ENCODE data around the gene PDZD2.

PDZD2 gene

DNA sequence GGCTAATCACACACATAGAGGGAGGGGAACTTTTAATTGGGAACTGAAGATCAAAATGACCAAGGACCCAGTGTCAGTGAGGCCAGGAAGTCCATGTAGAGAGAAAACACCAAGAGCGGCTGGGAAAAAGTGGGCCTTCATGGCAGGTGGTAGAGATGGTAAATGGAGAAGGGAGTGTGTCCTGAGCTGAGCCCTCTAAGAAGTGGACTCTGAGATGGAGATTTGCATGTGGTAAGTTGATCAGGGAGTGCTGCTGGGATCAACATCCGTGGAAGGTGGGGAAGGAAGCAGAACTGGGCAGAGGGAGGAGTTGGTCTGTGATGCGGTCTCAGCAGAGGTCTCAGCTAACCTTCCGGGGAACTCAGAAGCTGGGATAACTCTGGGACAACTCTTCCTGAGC is 18.9 kb upstream of the PDZD2 start:
- Histone ChIP-seq H3K9me2 (replicated peaks; ENCODE audit: insufficient read depth, low read length) (no peaks in the 10 kb centered on the region), H3K4me2 (ENCODE audit: low read depth, low read length) (no peak overlapping the region), H3F3A (ENCODE audit: insufficient read depth, low read length) (no peaks in the 10 kb centered on the region), H3K79me2 (ENCODE audit: low read length) (no peaks in the 10 kb centered on the region), H4K20me1 (ENCODE audit: insufficient read depth, low read length) (no peaks in the 10 kb centered on the region), H3K4me3 (ENCODE audit: low read length) (no peak overlapping the region), H3K27ac (ENCODE audit: low read length) (no peak overlapping the region), H3K9ac (ENCODE audit: low read length) (no peak overlapping the region), H3K9me3 (replicated peaks; ENCODE audit: insufficient read depth, low read length) (no peaks in the 10 kb centered on the region), H3K27me3 (replicated peaks; ENCODE audit: insufficient read depth, low read length) (no peaks in the 10 kb centered on the region), H3K36me3 (replicated peaks; ENCODE audit: insufficient read depth, low read length) (no peaks in the 10 kb centered on the region), H3K4me1 (ENCODE audit: low read length) (no peaks in the 10 kb centered on the region), H2AFZ (ENCODE audit: low read length) (no peak overlapping the region)
- TF ChIP-seq EZH2phosphoT487 (IDR thresholded peaks at IDR 0.05; ENCODE audit: low read length) (no peak), CTCF (IDR thresholded peaks at IDR 0.05; ENCODE audit: low read length) (no peak), EZH2 (optimal IDR thresholded peaks at IDR 0.05; ENCODE audit: low read depth, low read length) (no peak)
- DNase-seq, result no peak

GRCh38 chr5:31623249-31623648 is 15.7 kb upstream of the PDZD2 start:
- Histone ChIP-seq H3K79me2 (ENCODE audit: low read length) (no peaks in the 10 kb centered on the region), H4K20me1 (ENCODE audit: insufficient read depth, low read length) (no peaks in the 10 kb centered on the region), H3K4me3 (ENCODE audit: low read length) (no peak overlapping the region), H3K36me3 (replicated peaks; ENCODE audit: insufficient read depth, low read length) (no peaks in the 10 kb centered on the region), H3K9me2 (replicated peaks; ENCODE audit: insufficient read depth, low read length) (no peaks in the 10 kb centered on the region), H3K4me1 (ENCODE audit: low read length) (no peaks in the 10 kb centered on the region), H3K27ac (ENCODE audit: low read length) (no peak overlapping the region), H3K27me3 (replicated peaks; ENCODE audit: insufficient read depth, low read length) (no peaks in the 10 kb centered on the region), H3F3A (ENCODE audit: insufficient read depth, low read length) (no peaks in the 10 kb centered on the region), H3K9me3 (replicated peaks; ENCODE audit: insufficient read depth, low read length) (no peaks in the 10 kb centered on the region), H2AFZ (ENCODE audit: low read length) (no peak overlapping the region), H3K9ac (ENCODE audit: low read length) (no peak overlapping the region), H3K4me2 (ENCODE audit: low read depth, low read length) (no peak overlapping the region)
- TF ChIP-seq EZH2phosphoT487 (IDR thresholded peaks at IDR 0.05; ENCODE audit: low read length), result no peak
- no peak for TF ChIP-seq EZH2 (optimal IDR thresholded peaks at IDR 0.05; ENCODE audit: low read depth, low read length)
- no peak for TF ChIP-seq CTCF (IDR thresholded peaks at IDR 0.05; ENCODE audit: low read length)
- no peak for DNase-seq

- H3K36me3 ChIP-seq (replicated peaks; ENCODE audit: insufficient read depth, low read length), result no peaks in the 10 kb centered on the region
- DNase-seq, result no peak
- no peak overlapping the region for H3K4me3 ChIP-seq (ENCODE audit: low read length)
- H3K27me3 ChIP-seq (replicated peaks; ENCODE audit: insufficient read depth, low read length), result no peaks in the 10 kb centered on the region
- H3F3A ChIP-seq (ENCODE audit: insufficient read depth, low read length), result no peaks in the 10 kb centered on the region
- H4K20me1 ChIP-seq (ENCODE audit: insufficient read depth, low read length), result no peaks in the 10 kb centered on the region
- no peak overlapping the region for H3K9ac ChIP-seq (ENCODE audit: low read length)
- no peaks in the 10 kb centered on the region for H3K9me2 ChIP-seq (replicated peaks; ENCODE audit: insufficient read depth, low read length)
- no peak for TF ChIP-seq EZH2phosphoT487 (IDR thresholded peaks at IDR 0.05; ENCODE audit: low read length)
- no peak for TF ChIP-seq EZH2 (optimal IDR thresholded peaks at IDR 0.05; ENCODE audit: low read depth, low read length)
- TF ChIP-seq CTCF (IDR thresholded peaks at IDR 0.05; ENCODE audit: low read length), result no peak
- H3K9me3 ChIP-seq (replicated peaks; ENCODE audit: insufficient read depth, low read length), result no peaks in the 10 kb centered on the region
- no peaks in the 10 kb centered on the region for H3K79me2 ChIP-seq (ENCODE audit: low read length)
- H3K4me1 ChIP-seq (ENCODE audit: low read length), result no peaks in the 10 kb centered on the region
- H2AFZ ChIP-seq (ENCODE audit: low read length), result no peak overlapping the region
- no peak overlapping the region for H3K4me2 ChIP-seq (ENCODE audit: low read depth, low read length)
- no peak overlapping the region for H3K27ac ChIP-seq (ENCODE audit: low read length)
Measured at GRCh38 chr5:31625394-31625793, 13.5 kb upstream of the PDZD2 start.

Measured in MM.1S (cell line).